GM19043 (cell line): ENCODE measurements around the gene CRACR2A.

Experiments used
- ATAC-seq: cut with Tn5 transposase; IDR thresholded peaks from one replicate; pipeline ENCODE4 v1.9.1; 2021; ENCODE audit warnings: low read depth; ENCODE audit not compliant: unreplicated experiment

CRACR2A gene

GRCh38 chr12:3658327-3659163 lies 94.4 kb downstream of the CRACR2A start:
- ATAC-seq: no peak

DNA sequence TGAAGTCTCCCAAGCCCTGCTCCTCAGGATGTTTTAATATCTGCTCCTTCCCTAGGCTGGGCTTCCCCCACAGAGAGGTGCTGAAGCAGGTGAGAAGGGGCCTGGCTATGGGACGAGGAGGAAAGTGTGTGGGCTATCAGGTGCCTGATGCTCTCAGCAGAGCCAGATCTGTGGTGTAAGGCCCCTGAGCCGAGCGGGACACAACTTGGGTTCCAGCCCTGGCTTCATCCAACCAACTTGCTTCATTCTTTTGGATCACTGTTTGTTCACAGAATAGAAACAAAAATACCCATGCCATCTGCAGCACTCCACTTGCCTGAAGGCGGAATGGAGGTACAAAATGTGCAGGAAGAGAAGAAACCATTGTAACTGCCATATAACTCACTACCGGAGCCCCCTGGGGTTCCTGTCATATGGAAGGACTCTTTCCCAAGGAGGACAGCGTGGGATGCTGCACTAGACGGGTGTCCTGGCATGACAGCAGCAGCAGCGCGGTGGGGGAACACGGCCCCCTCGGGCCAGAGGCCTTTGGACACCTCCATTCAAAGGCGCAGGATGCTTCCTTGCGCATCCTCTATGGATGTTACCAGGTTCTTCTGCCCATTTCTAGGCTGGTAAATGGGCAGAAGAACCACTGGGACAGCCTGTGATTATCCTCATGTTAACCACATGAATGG lies 95.8 kb downstream of the CRACR2A start:
- ATAC-seq: no peak

GRCh38 chr12:3655328-3655900 lies 97.5 kb downstream of the CRACR2A start:
- no peak for ATAC-seq

GRCh38 chr12:3651585-3652424 lies 101.1 kb downstream of the CRACR2A start:
- ATAC-seq: no peak

GRCh38 chr12:3647504-3647903 lies 105.4 kb downstream of the CRACR2A start:
- ATAC-seq: no peak

DNA sequence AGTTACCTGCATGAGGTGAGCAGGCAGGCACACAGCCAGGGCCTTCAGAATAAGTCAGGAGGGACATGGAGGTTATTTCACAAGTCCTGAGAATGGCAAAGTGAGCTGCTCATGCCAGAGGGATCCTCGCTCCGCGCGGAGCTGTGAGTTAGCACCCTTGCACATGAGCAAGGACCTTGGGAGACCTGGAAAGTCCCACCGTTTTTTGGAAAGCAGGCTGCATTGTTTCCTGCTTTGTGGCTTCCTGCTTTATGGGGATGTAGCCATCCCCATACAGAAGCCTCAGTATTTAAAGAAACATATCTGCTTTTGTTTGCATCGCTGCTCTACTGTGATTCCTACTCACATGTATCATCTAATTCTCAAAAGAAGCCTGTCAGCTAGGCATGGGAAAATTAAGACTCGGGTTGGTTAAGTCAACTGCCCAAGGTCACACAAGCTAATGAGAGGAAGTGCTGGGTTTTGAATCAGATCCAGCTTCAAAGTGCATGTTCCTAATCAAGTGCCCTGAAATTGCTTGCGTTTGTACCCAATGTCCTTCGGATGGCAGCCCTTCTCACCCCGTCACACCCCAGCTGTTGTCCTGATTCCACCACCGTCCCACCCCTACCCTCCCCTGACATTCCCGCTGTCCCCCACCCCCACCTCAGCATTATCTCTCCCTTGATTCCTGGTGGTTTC lies 106.2 kb downstream of the CRACR2A start:
- no peak for ATAC-seq

DNA sequence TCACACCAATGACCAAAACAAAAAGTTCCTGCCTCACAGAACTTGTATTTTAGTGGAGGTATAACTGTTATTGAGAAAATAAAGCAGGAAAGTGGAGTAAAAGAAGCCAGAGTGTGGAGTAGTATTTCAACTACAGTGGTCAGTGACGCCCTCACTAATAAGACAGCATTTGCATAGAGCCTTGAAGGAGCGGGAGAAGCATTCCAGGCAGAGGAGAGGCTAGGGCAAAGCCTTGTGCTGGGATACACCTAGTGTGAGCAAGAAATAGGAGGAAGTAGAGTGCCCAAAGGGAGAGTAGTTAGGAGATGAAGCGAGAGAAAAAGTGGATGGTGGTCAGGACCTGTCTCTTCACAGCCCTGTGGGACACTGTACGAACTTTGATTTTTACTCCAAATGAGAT lies 107.8 kb downstream of the CRACR2A start:
- no peak for ATAC-seq

DNA sequence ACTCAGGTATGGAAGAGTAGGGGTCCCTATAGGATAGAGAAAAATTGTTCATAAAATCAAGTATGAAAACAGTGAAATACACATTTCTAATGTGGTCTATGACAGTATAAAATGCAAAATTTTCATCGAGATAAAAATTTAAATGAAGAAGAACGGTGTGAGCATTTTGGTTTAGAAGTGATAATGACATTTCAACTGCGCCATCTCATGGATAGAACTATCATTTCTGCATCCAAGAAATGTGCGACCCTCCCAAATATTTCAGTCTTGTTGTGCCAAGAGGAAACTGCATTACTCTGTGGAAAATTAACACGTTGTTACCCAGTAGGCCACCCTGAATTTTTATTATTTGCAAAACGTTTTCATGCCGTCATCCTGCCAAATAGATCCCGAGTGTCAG lies 108.8 kb downstream of the CRACR2A start:
- no peak for ATAC-seq

DNA sequence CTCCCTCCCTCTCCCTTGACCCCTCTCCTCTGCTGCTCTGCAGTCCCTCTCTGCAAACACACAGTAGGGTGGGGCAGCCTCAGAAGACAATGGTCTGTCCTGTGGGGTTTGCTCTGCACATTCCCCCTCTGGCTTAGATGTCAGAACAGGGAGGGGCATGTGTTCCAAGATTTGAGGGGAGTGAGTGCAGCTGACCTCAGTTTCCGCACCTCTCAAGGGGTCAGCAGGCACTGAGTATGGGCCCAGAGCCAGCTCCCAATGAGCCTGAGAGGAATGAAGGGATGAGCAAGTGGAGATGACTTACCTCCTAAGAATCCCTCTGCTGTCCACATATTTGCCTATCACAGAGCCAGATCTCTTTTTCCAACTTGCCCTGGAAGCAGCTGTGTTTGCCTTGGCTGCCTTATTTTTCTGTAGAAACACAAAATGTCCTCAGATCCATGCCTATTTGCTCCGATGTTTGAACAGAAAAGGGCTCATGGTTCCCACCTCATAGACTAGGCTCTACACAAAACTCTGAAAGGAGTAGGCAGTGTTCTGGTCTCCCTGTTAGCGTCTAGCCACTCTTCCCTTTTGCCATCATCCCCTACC lies 111.4 kb downstream of the CRACR2A start:
- no peak for ATAC-seq

DNA sequence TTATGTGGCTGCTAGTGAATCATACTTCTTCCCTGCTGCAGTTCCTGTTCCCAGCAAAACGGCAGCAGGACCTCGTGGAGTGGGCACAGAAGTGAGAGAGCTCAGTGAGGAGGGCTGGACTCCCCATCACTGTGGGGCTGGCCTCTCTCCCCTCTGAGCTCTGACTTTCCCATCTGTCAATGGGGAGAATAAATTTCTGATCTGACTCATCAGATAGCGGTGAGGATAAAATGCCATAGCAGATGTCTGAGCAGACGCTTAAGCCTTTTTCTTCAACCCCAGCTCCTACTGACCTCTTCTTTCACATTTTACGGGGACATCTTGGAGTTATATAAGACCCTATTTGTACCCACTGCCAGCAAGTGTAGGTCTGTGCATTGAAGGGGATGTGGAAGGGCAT lies 116.6 kb downstream of the CRACR2A start:
- no peak for ATAC-seq

GRCh38 chr12:3634348-3634747 lies 118.6 kb downstream of the CRACR2A start:
- ATAC-seq: no peak

DNA sequence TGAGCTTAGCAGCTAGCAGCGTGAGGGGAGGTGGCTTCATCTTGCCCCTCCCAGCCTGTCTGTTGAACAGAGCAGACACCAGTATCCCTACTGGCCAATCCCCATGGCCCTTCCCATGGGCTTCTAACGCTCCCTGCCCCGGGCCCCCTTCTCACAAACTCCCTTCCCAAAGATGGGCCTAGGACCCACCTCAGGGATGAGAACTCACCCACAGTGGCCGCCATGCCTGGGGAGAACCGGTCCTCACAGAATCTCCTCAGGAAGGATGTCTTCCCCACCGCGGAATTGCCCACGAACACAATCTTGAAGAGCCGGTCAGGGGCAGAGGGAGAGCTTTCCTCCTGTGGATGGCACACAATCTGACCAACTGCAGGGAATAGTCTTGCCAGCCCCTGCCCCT lies 119.5 kb downstream of the CRACR2A start:
- no peak for ATAC-seq

DNA sequence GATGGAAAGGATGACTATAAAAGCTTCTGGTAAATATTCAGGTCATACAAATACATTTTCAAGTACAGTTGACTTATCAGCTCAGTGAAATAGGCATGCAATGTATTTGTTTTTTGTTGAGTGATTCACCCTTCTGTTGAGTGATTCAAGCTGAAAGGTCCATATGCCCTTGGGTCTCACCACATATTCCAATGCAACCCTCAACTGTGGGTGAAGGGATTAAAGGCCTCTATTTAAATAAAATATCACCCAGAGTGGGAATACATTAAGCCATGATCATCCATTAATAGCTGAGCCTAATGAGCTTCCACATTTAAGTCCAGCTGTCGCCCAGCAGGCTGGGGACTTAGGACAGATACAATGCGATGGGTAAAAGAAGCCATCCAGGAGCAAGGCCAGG lies 120.2 kb downstream of the CRACR2A start:
- no peak for ATAC-seq

GRCh38 chr12:3632256-3632655 lies 120.7 kb downstream of the CRACR2A start:
- no peak for ATAC-seq

DNA sequence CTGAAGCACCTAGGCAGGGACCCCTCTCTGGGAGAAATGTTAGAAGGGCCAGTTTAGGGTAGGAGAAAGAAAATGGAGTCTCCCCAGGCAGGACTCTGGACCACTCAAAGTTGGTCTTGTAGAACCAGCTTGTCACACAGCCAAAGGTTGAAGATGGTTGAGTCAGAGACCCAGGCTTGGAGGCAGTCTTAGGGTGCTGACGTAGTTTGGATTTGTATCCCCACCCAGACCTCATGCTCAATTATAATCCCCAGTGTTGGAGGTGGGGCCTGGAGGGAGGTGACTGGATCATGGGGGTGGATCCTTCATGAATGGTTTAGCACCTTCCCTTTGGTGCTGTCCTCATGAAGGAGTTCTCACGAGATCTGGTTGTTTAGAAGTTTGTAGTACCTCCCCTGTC lies 121.2 kb downstream of the CRACR2A start:
- no peak for ATAC-seq

- no peak for ATAC-seq
Measured at GRCh38 chr12:3631272-3631637, 121.7 kb downstream of the CRACR2A start.

GRCh38 chr12:3630621-3631271 lies 122.2 kb downstream of the CRACR2A start:
- no peak for ATAC-seq

DNA sequence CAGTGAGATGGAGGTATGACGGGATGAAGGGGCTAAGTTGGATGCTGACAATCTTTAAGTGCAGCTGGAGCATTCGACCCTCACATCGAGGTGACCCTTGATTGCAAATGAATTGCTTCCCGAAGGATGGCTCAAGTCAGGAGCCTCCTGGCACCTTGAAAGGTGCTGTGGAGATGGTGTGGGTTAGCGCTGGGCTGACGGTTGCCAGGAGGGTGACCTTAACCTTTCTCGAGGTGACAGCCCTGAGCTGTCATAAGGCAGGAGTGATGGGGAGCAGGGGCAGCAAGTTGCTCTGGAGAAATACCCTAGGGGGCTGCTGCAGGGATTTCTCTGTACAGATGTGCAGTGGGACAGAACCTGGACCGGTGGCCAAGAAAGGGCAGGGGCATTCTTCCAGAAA lies 122.8 kb downstream of the CRACR2A start:
- no peak for ATAC-seq

DNA sequence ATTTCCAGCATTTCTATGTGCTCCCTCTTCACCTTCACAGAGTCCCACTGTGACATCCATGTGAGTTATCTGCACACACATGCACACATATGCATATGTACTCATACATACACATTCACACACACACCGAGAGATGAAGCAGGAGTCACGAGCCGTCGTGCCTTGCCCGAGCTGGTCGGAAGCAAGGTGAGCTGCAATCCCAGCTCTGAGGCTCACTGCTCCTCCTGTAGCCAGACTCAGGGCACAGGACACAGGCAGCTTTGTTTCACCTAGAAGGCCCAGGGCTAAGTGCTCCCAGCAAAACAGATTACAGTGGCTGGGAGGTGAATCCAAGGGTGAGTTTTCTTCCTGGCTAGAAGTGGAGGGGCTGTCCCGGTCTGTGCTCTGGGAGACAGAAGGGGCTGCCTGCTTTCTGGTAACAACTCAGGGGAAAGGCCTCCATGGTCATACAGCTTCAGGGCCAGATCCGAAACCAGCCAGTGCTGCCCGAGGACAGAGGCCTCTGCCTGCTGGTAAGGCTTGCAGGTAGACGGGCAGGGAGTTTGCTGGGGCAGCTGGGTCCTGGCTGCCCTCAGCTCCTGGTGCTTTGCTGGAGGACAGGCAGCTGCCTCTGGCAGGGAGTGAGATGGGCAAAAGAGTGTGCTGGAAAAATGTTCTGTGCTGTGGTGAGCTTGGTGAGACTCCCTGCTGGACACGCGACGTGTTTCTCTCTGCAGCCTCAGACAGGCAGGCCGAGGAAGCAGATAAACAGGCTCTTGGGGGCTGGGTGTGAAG lies 123.7 kb downstream of the CRACR2A start:
- no peak for ATAC-seq
